ENCODE results near the gene BORCS6.

GRCh38 chr17:8186787-8187516 lies 3.0 kb downstream of the BORCS6 start:
- peak in 9 of 11 experiments; percentile 12 to 58 (median 28) for TF ChIP-seq CTCF (IDR thresholded peaks at IDR 0.05 in 8 of 11, conservative IDR thresholded peaks at IDR 0.05 in 3 of 11)
- peak in 1 of 3 donors; percentile 6 for TF ChIP-seq POLR2A (IDR thresholded peaks at IDR 0.05)
- TF ChIP-seq POLR2AphosphoS5 (IDR thresholded peaks at IDR 0.05) = peak in 1 of 3 donors; percentile 58
